Astrocyte of the cerebellum (primary cell): ENCODE data around the gene HOXB8.

ENCODE experiments used
- DNase-seq: peaks from one replicate; pipeline ENCODE4 v3.0.0-alpha.2; 2011; ENCODE audit warnings: low read depth
- H3K4me3 ChIP-seq: 2 replicates; pipeline ENCODE4 v1.5.1; 2011; ENCODE audit warnings: mild to moderate bottlenecking, low read depth, low read length, moderate library complexity
- in situ Hi-C: cut with HindIII; loops from 2 replicates; pipeline ENCODE4 v1.10.0; 2017; ENCODE audit warnings: low sequenced_read_pairs
- TF ChIP-seq, protein P1 (sequence below): IDR thresholded peaks from 2 replicates; pipeline ENCODE4 v1.5.1; 2012; ENCODE audit warnings: low read length, low read depth, moderate library complexity, mild to moderate bottlenecking; ENCODE audit errors: missing control alignments

HOXB8 gene

DNA sequence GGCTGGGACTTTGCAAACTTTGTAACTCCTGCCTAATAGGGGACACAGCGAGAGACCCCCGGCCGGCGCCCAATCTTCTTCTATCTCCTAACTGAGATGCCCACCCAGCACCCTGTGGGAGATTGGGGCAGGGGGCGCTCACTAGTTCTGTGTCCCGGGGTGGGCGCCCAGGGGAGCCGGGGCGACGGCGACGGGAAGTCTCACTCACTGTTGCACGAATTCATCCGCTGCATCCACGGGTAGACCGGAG, 17.6 kb downstream of the HOXB8 start:
- no peak for DNase-seq
- in situ Hi-C loops, result no loop called here
- TF ChIP-seq, protein P1, sequence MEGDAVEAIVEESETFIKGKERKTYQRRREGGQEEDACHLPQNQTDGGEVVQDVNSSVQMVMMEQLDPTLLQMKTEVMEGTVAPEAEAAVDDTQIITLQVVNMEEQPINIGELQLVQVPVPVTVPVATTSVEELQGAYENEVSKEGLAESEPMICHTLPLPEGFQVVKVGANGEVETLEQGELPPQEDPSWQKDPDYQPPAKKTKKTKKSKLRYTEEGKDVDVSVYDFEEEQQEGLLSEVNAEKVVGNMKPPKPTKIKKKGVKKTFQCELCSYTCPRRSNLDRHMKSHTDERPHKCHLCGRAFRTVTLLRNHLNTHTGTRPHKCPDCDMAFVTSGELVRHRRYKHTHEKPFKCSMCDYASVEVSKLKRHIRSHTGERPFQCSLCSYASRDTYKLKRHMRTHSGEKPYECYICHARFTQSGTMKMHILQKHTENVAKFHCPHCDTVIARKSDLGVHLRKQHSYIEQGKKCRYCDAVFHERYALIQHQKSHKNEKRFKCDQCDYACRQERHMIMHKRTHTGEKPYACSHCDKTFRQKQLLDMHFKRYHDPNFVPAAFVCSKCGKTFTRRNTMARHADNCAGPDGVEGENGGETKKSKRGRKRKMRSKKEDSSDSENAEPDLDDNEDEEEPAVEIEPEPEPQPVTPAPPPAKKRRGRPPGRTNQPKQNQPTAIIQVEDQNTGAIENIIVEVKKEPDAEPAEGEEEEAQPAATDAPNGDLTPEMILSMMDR, result no peak
- H3K4me3 ChIP-seq, result peak overlapping the region; percentile 44

DNA sequence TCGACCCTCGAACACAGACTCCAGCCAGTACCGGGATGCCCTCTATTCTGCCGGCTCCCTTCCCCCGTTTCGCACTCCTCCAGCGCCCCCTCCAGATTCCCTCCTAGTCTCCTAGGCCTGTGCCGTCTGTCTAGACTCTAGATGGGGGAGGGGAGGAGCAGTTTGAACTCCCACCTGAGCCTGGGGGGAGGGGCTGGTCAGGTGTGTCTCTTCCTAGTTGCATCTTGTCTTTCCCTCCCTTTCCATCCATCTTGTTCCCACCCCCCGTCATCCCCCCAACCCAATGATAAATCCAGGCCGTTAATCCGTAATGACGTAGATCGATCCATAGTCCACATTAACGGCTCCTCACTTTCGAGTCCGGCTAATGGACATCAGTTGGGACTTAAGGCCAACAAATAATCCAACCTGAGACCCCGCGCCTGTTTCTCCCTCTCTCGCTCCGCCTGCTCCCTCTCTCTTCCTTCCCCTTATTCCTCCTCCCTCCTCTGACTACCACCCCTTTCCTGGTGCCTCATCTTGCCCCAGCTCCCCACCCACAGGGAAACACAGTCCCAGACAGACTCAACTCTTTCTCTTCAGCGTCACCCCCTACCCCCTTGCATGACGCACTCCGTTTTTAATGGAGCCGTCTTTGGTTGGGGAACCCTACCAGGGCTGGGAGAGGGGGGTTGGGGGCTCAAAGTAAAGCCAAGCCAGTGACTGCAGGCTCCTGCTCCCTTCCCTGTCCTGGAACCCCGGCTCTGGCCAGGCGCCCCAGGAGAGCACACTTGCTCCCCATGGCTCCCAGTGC, 18.2 kb downstream of the HOXB8 start:
- DNase-seq, result no peak
- TF ChIP-seq, protein P1, result no peak
- peak overlapping the region; percentile 44 for H3K4me3 ChIP-seq
- in situ Hi-C loops, result no loop called here

DNA sequence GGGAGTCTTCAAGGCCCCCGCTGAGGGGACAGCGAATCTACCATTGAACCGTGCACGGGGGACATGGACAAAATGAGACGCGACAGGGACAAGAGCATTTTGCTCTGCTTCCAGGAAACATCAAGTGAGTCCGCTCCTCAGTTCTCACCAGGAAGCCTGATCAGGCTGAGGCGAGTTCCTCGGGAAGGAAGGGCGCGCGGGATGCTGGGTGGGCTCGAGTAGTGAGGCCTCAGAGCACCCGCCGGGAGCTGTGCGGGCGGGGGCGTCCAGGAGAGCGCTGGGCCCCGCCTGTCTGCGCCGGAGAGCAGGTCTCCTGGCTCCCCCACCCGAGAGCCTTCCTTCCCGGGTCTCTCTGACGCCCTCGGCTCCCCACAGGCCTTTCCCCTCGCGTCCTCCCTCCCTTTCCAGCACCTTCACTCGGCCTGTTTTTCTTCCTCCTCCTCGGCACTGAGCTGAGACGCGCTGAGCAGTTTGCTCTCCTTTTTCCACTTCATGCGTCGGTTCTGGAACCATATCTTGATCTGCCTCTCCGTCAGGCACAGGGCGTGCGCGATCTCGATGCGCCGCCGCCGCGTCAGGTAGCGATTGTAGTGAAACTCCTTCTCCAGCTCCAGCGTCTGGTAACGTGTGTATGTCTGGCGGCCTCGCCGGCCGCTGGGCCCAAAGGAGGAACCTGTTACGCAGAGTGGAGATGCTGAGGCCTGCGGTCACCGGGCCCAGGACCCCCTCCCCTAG, 18.9 kb downstream of the HOXB8 start:
- in situ Hi-C loops, result no loop called here
- TF ChIP-seq, protein P1, result no peak
- peak overlapping the region; percentile 44 for H3K4me3 ChIP-seq
- no peak for DNase-seq

DNA sequence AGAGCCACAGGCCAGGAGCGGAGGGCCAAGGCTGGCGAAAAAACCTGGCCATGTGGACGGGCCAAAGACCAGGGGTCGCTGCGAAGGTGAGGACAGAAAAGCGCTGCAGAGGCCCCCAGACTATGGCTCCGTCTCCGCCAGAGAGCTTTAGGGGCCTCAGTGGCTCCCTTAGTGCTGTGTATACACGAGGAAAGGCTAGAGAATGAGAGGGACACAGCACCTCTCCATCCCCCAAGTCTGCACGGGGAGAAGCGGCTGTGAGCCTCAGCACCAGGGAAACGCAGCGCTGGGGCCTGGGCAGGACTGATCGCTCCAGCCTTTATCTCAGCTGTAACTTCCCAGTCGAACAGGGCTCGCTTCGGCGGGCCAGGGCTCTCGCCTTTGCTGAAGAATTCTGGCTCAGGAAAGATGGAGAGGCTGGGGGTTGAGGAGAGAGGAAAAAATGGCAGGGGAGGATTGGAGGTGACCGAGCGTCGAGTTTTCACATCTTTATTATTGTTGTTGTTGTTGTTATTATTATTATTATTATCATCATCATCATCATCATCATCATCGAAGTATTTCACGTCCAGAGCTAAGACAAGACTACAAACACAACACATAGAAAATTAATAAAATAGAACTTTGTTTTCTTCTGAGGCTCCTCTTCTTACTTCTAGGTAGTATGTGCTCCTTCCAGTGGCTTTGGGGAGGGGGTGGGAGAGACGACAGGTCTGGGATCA, 19.7 kb downstream of the HOXB8 start:
- in situ Hi-C loops, result no loop called here
- DNase-seq, result no peak
- TF ChIP-seq, protein P1, result no peak
- H3K4me3 ChIP-seq, result no peak overlapping the region

DNA sequence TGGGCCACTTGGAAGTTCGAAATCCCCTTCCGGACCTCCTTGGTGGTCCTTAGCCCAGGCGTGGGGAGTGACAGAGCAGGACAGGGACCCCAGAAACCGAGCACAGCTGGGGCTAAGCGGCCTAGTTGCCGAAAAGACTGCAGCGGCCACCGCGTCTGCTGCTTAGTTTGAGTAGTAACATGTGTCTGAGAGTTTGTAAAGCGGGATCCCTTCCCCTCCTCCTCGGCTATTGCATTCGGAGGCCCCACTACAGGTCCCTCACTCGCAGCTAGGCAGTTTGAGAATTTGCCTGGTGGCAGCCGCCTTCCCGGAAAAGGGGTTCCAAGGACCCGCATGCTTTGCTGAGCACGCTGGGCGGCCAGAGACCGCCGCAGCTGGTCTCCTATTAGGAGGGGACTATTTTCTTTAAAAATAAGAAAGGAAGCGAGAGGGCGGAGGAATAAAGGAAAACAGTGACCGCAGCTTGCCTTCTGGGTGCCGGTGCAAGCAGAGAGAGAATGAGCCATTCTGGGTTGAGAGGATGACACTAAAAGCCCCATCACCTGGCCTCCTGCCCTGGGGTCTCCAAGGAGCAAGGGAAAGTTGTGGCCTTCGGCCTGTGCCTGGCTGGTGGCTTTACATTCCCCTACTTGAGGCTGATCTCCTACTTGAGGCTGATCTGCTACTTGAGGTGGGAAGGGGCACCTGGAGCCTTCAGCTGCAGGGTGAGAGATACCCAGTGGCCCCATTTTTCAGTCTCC, 20.4 kb downstream of the HOXB8 start:
- in situ Hi-C loops, result loop anchor here (5.0 kb wide), 1 partner anchor 247 kb away; no protein-coding TSS in a partner anchor
- no peak for DNase-seq
- TF ChIP-seq, protein P1, result no peak
- peak overlapping the region; percentile 60 for H3K4me3 ChIP-seq
